Ishikawa (cell line): ENCODE results near the gene RPTOR.

Source experiments
- CEBPB ChIP-seq: IDR thresholded peaks from 2 replicates; pipeline ENCODE4 v1.6.1; 2012
- CREB1 ChIP-seq: IDR thresholded peaks from 2 replicates; pipeline ENCODE4 v1.6.1; 2012; ENCODE audit warnings: low read depth
- EGR1 ChIP-seq: IDR thresholded peaks from 2 replicates; pipeline ENCODE4 v1.6.1; 2012
- EP300 ChIP-seq: IDR thresholded peaks from 2 replicates; pipeline ENCODE4 v1.6.1; 2012; ENCODE audit warnings: borderline replicate concordance
- FOXM1 ChIP-seq: IDR thresholded peaks from 2 replicates; pipeline ENCODE4 v1.6.1; 2012; ENCODE audit warnings: low read depth, borderline replicate concordance
- MAX ChIP-seq: IDR thresholded peaks from 2 replicates; pipeline ENCODE4 v1.6.1; 2012
- NFIC ChIP-seq: IDR thresholded peaks from 2 replicates; pipeline ENCODE4 v1.6.1; 2012
- RAD21 ChIP-seq: IDR thresholded peaks from 2 replicates; pipeline ENCODE4 v1.6.1; 2012; ENCODE audit warnings: low read depth
- REST ChIP-seq: IDR thresholded peaks from 2 replicates; pipeline ENCODE4 v1.6.1; 2012; ENCODE audit warnings: low read depth, mild to moderate bottlenecking
- TAF1 ChIP-seq: IDR thresholded peaks from 2 replicates; pipeline ENCODE4 v1.6.1; 2012; ENCODE audit warnings: low read depth, mild to moderate bottlenecking
- TCF12 ChIP-seq: IDR thresholded peaks from 2 replicates; pipeline ENCODE4 v1.6.1; 2012; ENCODE audit warnings: low read depth
- TEAD4 ChIP-seq: IDR thresholded peaks from 2 replicates; pipeline ENCODE4 v1.6.1; 2012
- USF1 ChIP-seq: IDR thresholded peaks from 2 replicates; pipeline ENCODE4 v1.6.1; 2012
- YY1 ChIP-seq: IDR thresholded peaks from 2 replicates; pipeline ENCODE4 v1.6.1; 2012; ENCODE audit warnings: low read depth
- ZBTB7A ChIP-seq: IDR thresholded peaks from 2 replicates; pipeline ENCODE4 v1.6.1; 2012; ENCODE audit warnings: low read depth

The RPTOR gene

GRCh38 chr17:80598813-80599545, 54.3 kb downstream of the RPTOR start:
- no peak for TF ChIP-seq TEAD4
- TF ChIP-seq NFIC, result no peak
- no peak for TF ChIP-seq YY1
- no peak for TF ChIP-seq FOXM1
- TF ChIP-seq REST, result no peak

- no peak for TF ChIP-seq REST
- no peak for TF ChIP-seq ZBTB7A
- no peak for TF ChIP-seq TAF1
- no peak for TF ChIP-seq CEBPB
- no peak for TF ChIP-seq NFIC
- no peak for TF ChIP-seq EP300
- no peak for TF ChIP-seq EGR1
- no peak for TF ChIP-seq USF1
- no peak for TF ChIP-seq TCF12
- TF ChIP-seq FOXM1, result no peak
Observed at GRCh38 chr17:80599546-80600305, 55.1 kb downstream of the RPTOR start.

- TF ChIP-seq REST (no peak), YY1 (no peak), MAX (no peak), CREB1 (no peak), ZBTB7A (no peak), RAD21 (no peak), TCF12 (no peak), USF1 (no peak), TAF1 (no peak), EP300 (no peak), NFIC (no peak), EGR1 (no peak), TEAD4 (no peak), FOXM1 (no peak), CEBPB (no peak)
Observed at GRCh38 chr17:80601146-80601545, 56.5 kb downstream of the RPTOR start.

GRCh38 chr17:80603396-80603795, 58.8 kb downstream of the RPTOR start:
- TF ChIP-seq CEBPB (no peak), EP300 (no peak), TAF1 (no peak), USF1 (no peak), TEAD4 (no peak), YY1 (no peak)
